ENCODE measurements around the gene NTF4. TPM values are rescaled to one million over a fixed set of nuclear protein-coding genes. Genes with fewer than 3 reads are reported as not detected.

Gene NTF4
- total RNA-seq, 1 experiment from 2014 or later, result 10.2 TPM

- no peaks in the 10 kb centered on the region; the same call in 1 of the 2 replicates for H3K4me1 ChIP-seq
- no peak overlapping the region for H3K4me3 ChIP-seq (ENCODE audit: low read depth, low read length)
- no peak for TF ChIP-seq CTCF (IDR thresholded peaks at IDR 0.05; ENCODE audit: insufficient read depth in 1 of 2, low read depth in 1 of 2, low read length in 1 of 2, severe bottlenecking in 1 of 2, unreplicated experiment in 1 of 2)
- H3K27me3 ChIP-seq (replicated peaks; ENCODE audit: control insufficient read depth, insufficient read depth, low read length), result no peaks in the 10 kb centered on the region
- Mint-ChIP-seq H3K27ac (ENCODE audit: unreplicated experiment) (no peak overlapping the region), H3K4me1 (ENCODE audit: low read depth, unreplicated experiment) (peaks cover 24% of the 10 kb centered on the region), H3K36me3 (ENCODE audit: insufficient read depth, unreplicated experiment) (peaks cover 91% of the 10 kb centered on the region), H3K27me3 (ENCODE audit: insufficient read depth, unreplicated experiment) (no peaks in the 10 kb centered on the region), H3K9me3 (ENCODE audit: unreplicated experiment) (no peaks in the 10 kb centered on the region), H3K4me3 (ENCODE audit: unreplicated experiment) (no peak overlapping the region)
- no TSS peak for BruUV-seq (replicated peaks)
- H3K9me3 ChIP-seq, result no peaks in the 10 kb centered on the region
- peaks cover 4% of the 10 kb centered on the region; the same call in 1 of the 2 replicates for H3K36me3 ChIP-seq (ENCODE audit: control insufficient read depth, insufficient read depth, low read length)
- POLR2A ChIA-PET, result interaction anchor here (1.0 kb wide), 1 partner anchor 111 kb away, joined by 5 read pairs; the partner anchor contains the start of gene RUVBL2
- DNase-seq, result no peak
- intact Hi-C loops (cut with micrococcal nuclease; ENCODE audit: unreplicated experiment), result no loop called here
- CTCF ChIA-PET, result interaction anchor here (1.4 to 2.0 kb wide), 2 partner anchors 10 to 95 kb away, joined by 5 to 6 read pairs; partner anchors contain the start of gene LIN7B
These were observed 39.7 kb upstream of the NTF4 start for GRCh38 chr19:49104229-49104864.

- Mint-ChIP-seq H3K27me3 (ENCODE audit: insufficient read depth, unreplicated experiment) (no peaks in the 10 kb centered on the region), H3K4me3 (ENCODE audit: unreplicated experiment) (no peak overlapping the region), H3K9me3 (ENCODE audit: unreplicated experiment) (no peaks in the 10 kb centered on the region), H3K4me1 (ENCODE audit: low read depth, unreplicated experiment) (peaks cover 24% of the 10 kb centered on the region), H3K27ac (ENCODE audit: unreplicated experiment) (no peak overlapping the region), H3K36me3 (ENCODE audit: insufficient read depth, unreplicated experiment) (peaks cover 91% of the 10 kb centered on the region)
- Histone ChIP-seq H3K27me3 (replicated peaks; ENCODE audit: control insufficient read depth, insufficient read depth, low read length) (no peaks in the 10 kb centered on the region), H3K36me3 (ENCODE audit: control insufficient read depth, insufficient read depth, low read length) (peaks cover 7% of the 10 kb centered on the region; the same call in 1 of the 2 replicates), H3K4me1 (no peaks in the 10 kb centered on the region; the same call in 1 of the 2 replicates), H3K4me3 (ENCODE audit: low read depth, low read length) (no peak overlapping the region), H3K9me3 (no peaks in the 10 kb centered on the region)
- no TSS peak for BruUV-seq (replicated peaks)
- ChIA-PET CTCF (interaction anchor here (1.2 to 2.0 kb wide), 2 partner anchors 10 to 96 kb away, joined by 3 to 6 read pairs; no protein-coding TSS in a partner anchor), POLR2A (no interaction called here)
- no peak for DNase-seq
- no peak for TF ChIP-seq CTCF (IDR thresholded peaks at IDR 0.05; ENCODE audit: insufficient read depth in 1 of 2, low read depth in 1 of 2, low read length in 1 of 2, severe bottlenecking in 1 of 2, unreplicated experiment in 1 of 2)
- intact Hi-C loops (cut with micrococcal nuclease; ENCODE audit: unreplicated experiment), result no loop called here
These were observed 38.9 kb upstream of the NTF4 start for GRCh38 chr19:49103331-49104085.

GRCh38 chr19:49102303-49102702, 37.7 kb upstream of the NTF4 start:
- TF ChIP-seq CTCF (IDR thresholded peaks at IDR 0.05; ENCODE audit: insufficient read depth in 1 of 2, low read depth in 1 of 2, low read length in 1 of 2, severe bottlenecking in 1 of 2, unreplicated experiment in 1 of 2), result no peak
- H3K9me3 Mint-ChIP-seq (ENCODE audit: unreplicated experiment), result no peaks in the 10 kb centered on the region
- no peaks in the 10 kb centered on the region for H3K27me3 ChIP-seq (replicated peaks; ENCODE audit: control insufficient read depth, insufficient read depth, low read length)
- intact Hi-C loops (cut with micrococcal nuclease; ENCODE audit: unreplicated experiment), result no loop called here
- no peak overlapping the region for H3K4me3 ChIP-seq (ENCODE audit: low read depth, low read length)
- CTCF ChIA-PET, result no interaction called here
- peak overlapping the region; percentile 28 for H3K27ac Mint-ChIP-seq (ENCODE audit: unreplicated experiment)
- H3K27me3 Mint-ChIP-seq (ENCODE audit: insufficient read depth, unreplicated experiment), result no peaks in the 10 kb centered on the region
- H3K4me1 Mint-ChIP-seq (ENCODE audit: low read depth, unreplicated experiment), result peaks cover 24% of the 10 kb centered on the region
- POLR2A ChIA-PET, result interaction anchor here (0.8 kb wide), 1 partner anchor 109 kb away, joined by 8 read pairs; the partner anchor contains the start of genes GYS1 and RUVBL2
- DNase-seq, result no peak
- H3K36me3 Mint-ChIP-seq (ENCODE audit: insufficient read depth, unreplicated experiment), result peaks cover 91% of the 10 kb centered on the region
- no peak overlapping the region for H3K4me3 Mint-ChIP-seq (ENCODE audit: unreplicated experiment)
- H3K36me3 ChIP-seq (ENCODE audit: control insufficient read depth, insufficient read depth, low read length), result peaks cover 10% of the 10 kb centered on the region
- BruUV-seq (replicated peaks), result no TSS peak
- H3K4me1 ChIP-seq, result no peaks in the 10 kb centered on the region; the same call in 1 of the 2 replicates
- H3K9me3 ChIP-seq, result no peaks in the 10 kb centered on the region

Data from Caco-2 (cell line).